ENCODE measurements around the gene OSBPL3.

The OSBPL3 gene

DNA sequence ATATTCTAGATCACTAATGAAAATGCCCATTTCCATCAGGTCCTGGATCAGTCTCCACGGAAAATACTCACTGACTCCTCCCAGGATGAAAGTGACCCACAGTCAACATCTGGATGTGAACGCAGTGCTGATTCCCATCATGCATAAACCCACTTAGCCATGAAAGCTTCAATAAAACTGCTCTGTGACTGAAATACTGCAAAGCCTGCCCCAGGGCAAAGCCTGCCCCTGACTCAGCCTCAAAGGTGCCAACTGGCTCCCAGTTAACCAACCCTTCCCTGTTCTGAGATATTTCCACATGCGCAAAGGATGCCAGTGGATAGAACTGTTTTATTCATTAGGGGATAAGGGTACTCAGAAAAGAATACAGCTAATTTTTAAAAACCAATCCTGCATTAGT lies 24.0 kb downstream of the OSBPL3 start:
- H3K4me3 ChIP-seq (ENCODE audit: low read depth, low read length): no peak overlapping the region

DNA sequence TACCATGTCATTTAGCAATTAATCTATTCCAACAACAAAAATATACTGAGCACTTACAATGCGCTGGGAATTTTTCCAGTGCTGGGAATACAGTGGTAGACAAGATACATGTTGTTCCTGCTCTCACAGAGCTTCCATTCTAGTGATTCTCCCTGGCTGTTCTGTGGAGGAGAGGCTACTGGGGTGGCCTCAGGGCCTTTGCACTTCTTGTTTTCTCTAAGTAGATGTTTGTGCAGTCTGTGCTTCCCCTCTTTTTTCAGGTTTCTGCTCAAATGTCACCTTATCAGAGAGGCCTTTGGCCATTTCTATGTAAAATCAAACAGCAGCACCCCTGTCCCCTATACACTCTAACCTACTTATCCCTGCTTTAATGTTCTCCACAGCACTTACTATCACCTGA lies 24.7 kb downstream of the OSBPL3 start:
- no peak overlapping the region for H3K4me3 ChIP-seq (ENCODE audit: low read depth, low read length)

DNA sequence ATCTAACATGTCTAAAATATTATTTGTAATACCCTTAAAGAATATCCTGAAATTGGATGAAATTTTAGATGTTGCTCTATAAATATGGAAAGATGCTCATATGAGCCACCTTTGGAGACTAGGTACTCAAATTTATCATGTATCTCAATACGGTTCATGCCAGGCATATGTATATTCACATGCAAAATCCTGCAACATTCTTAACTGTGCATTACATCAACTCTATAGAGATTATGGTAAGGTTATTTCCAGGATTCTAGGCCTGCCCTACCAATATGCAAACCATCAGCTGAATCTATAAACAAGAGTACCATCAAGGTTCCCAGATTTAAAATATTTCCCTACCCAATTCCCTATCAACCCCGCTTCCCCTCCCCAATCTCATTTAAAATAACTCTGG lies 27.5 kb downstream of the OSBPL3 start:
- H3K4me3 ChIP-seq (ENCODE audit: low read depth, low read length): no peak overlapping the region

DNA sequence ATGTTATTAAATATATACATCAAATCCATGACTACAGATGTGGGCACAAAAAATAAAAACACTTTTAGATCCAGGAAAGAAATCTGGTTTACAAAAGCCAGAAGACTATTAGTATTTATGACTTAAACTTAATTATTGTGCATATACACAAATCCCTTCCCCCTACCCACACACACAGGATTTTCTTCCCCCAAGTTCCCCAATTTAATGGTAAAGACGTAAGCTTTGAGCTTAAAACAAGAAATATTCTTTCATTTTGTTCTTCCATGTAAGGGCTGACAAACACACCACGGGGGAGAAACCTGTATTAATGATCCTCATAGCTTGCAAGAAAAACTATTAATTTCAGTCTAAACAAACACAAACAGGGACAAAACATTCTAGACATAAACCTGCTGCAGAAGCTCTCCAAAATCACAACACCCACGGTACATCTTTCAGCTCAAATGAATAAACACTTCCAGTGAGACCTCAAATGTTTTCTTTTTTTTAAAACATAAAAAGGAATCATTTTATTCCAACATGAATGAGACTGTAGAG lies 28.5 kb downstream of the OSBPL3 start:
- H3K4me3 ChIP-seq (ENCODE audit: low read depth, low read length): no peak overlapping the region

DNA sequence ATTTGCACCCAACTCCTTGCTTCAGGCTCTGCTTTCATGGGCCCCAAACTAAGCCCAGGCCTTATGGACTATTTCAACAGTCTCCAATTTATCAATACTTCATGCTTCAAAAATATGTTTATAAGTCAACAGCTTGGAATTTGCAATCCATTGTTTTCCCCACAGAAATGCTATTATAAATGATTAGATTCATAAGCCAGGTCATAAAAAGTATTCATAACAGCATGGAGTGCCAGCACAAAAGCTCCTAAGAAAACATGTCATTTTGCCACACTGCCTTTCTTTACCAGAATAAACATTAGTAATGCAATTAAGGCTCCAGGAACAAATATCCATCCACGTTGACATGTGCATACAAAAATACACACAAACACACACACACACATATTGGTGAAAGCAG lies 30.1 kb downstream of the OSBPL3 start:
- H3K4me3 ChIP-seq (ENCODE audit: low read depth, low read length): no peak overlapping the region

DNA sequence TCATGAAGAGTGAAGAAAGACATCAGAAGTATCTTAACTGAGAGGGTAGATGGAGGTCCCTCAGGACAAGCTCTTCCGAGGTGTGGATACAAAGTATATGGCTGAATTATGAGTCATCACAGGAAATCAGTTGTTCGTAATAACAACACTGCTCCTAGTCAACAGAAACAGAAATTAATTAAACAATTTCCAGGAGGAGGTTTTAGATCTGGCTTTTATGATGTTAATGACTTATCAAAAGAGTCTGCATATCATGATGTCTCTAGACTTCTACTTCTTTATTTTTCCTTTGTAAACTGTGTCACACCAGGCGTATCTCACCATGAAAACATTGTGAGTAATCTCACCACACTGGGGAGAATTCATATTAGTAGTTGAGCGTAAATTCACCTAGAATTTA lies 31.2 kb downstream of the OSBPL3 start:
- no peak overlapping the region for H3K4me3 ChIP-seq (ENCODE audit: low read depth, low read length)

DNA sequence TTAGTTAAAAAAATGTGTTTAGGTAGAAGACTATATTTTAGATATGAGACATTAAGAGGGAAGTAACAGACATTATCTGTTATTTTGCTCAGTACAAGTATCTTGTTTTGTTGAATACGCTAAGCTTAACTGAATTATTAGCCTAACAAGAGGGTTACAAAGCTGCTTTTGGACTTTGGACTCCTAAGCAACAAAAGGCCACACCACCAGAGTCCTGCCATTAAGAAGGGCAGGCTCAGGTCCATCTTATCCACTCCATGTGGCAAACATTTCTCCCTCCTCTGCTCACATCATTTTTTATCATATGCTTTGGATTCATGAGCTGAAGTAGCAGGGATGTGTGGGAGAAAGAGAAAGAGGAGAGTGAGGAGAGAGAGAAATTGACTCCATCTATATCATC lies 33.5 kb downstream of the OSBPL3 start:
- H3K4me3 ChIP-seq (ENCODE audit: low read depth, low read length): no peak overlapping the region

DNA sequence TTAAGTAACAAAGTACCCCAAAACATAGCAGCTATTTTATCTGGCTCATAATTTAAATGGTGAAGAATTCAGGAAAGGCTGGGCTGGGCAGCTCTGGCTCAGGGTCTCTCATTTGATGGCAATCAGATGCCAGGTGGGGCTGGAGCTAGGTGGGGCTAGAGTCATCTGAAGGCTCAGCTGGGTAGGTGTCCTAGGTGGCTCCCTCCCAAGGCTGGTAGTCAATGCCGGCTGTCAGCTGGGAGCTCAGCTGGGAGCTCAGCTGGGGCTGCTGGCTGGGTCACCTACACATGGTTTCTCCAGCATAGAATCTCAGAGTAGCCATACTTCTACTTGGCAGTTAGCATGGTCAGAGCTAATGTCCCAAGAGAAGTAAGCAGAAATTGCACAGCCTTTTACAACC lies 34.1 kb downstream of the OSBPL3 start:
- H3K4me3 ChIP-seq (ENCODE audit: low read depth, low read length): no peak overlapping the region

DNA sequence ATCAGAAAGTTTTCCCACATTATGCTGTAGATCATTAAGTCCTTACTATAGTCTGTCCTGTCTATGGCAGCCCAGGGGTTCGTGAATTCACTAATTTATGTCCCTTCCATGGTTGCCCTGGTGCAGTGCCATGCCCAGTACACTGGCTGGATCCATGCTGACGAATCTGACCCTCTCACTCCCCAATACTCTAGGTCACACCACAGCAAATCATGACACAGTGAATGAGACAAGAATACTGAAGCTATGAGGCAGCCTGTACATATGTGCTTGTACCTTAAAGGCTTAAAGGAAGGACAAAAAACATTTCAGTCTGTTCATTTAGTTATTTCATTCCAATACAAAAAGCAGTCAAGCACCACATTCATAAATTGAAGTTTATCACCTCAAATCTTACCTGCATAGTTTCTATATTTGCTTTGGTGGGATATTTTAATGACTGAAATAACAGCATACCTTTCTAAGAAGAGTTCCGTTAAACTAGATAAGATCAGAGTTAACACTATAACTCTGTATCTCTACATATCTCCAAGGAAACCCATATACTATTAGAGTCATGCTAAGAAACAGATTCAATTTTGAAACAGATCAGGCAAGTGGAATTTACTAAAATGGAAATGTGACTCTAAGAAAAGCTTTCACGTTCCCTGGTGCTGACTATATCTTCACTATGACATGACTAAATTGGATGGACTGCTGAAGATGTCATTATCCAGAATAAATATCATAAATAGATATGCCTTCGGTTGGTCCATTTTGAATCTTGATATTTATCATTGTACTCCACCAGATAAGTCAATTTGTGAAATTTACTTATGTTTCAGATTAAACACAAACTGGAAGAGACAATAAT lies 36.7 kb downstream of the OSBPL3 start:
- no peak overlapping the region for H3K4me3 ChIP-seq (ENCODE audit: low read depth, low read length)

DNA sequence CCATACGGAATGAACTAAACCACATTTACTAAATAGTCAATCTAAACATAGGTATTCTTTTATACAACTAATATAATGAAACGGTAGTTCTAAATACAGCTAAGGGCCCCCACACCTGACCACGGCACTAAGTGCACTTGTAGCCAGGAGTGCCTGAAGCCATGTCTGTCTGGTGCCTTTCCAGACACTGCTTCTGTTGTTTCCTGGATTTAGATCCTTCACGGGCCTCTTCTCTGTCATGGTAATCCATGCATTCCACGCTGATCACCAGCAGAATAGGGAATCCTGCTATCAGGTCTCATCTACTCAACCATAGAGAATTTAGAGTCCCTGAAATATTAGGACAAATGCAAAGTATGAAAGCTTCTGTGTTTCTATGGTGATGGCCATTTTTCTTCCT lies 37.8 kb downstream of the OSBPL3 start:
- H3K4me3 ChIP-seq (ENCODE audit: low read depth, low read length): no peak overlapping the region

DNA sequence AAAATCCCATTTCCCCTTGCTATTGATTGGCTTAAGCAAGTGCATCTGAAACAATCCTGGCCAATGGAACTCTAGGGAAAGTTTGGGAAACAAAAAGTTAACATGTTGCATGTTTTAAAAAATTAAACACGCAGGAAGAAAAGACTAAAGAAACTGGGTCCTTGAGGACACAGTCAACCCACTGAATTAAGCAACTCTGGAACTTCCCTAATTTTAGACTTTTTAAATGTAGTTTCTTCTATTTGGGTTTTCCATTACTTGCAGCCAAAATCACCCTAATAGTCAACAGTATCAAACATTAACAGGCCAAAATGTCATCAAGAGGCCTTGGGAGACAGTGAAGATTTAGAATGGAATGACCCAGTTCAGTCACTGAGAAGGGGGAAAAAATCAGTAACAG lies 40.6 kb downstream of the OSBPL3 start:
- no peak overlapping the region for H3K4me3 ChIP-seq (ENCODE audit: low read depth, low read length)

DNA sequence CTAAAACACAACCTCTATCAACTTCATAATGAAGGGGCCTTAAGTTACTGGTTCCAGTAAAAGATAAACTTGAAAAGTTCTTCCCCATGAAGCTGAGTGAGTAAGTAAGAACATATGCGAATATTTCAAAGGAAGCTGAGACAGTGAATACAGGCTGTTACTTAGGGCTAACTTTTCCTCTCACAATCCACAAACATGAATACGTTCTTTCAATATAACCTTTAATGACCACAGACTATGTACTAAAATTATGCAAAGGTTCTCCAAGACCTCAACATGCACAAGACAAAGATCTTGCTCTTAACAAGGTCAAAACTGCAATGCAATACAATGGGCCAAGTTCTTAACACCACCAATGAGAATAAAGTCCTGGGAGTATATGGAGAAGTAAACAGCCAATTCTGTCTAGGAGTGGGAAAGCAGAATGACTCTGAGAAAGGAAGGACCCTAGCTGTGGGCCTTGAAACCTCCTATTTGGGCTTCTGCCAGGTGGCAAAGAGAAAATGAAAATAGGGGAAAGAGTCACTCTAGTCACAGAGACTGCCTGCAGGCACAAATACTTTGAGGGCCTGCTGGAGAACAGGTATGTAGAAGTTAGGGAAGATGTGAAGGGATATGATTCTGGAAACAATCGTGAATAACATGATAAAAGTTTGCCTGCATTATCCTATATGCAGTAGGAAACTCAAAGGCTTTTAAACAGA lies 43.7 kb downstream of the OSBPL3 start:
- no peak overlapping the region for H3K4me3 ChIP-seq (ENCODE audit: low read depth, low read length)

DNA sequence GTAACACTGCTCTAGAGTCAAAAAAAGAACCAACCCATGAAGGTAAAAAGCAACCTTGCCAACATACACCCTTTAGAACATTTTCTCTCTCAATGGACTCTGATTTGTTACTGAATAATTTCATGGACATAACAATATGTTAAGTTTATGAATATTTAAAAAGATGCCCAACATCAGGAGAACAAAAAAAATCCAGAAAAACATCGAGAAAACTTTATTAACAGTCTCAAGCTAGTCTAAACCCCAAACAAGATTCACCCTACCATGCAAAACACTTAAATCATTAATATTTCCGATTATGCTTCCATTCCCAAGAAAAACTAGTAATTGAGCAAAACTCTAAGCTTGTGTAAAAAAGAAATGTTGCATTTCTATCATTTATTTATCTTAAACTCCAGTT lies 46.7 kb downstream of the OSBPL3 start:
- no peak overlapping the region for H3K4me3 ChIP-seq (ENCODE audit: low read depth, low read length)

DNA sequence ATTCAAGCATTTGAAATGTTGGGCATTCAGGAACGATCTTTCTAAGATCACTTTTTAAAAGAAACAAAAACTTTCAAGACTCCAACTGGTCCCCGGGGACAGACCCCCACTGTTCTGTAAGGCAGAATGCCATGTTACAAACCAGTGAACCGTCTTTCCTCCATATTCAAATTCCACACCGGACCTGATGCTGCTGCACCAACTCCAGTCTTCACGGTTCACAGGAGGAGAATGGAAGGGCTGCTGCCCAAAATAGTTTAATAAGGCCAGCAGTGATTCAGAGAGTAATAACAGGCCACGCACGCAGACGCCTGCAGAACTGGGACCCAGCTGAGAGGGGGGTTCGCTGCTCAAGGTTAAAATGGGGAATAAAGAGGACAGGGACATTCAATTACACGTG lies 47.2 kb downstream of the OSBPL3 start:
- H3K4me3 ChIP-seq (ENCODE audit: low read depth, low read length): no peak overlapping the region

DNA sequence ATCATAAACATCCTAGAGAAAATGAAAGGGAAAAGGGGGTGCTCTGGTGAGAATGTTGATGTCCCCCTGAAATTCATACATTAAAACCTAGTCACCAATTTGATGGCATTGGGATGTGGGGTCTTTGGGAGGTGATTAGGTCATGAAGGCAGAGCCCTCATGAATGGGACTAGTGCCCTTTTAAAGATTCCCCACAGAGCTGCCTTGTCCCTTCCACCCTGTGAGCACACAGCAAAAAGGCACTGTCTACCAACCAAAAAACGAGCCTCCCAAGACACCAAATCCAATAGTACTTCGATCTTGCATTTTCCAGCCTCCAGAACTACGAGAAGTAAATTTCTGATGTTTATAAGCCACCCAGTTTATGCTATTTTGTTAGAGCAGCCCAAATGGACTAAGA lies 47.6 kb downstream of the OSBPL3 start:
- no peak overlapping the region for H3K4me3 ChIP-seq (ENCODE audit: low read depth, low read length)

DNA sequence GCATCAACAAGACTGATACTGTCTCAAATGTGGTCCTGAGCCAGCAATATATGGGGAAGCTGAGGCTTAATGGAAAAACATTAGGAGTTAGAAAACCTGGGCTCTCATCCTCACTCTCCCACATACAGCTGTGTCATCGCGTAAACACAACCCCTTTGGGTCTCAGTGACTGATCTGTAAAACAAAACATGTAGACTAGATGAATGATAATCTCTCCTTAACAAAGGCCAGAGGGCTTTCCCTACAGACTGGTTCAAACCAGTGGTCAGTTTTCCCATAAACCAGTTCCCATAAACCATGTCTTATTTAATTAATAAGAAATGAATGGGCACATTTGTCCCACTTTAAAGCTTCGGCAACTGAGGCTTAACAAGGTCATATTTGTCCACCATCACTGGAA lies 48.1 kb downstream of the OSBPL3 start:
- H3K4me3 ChIP-seq (ENCODE audit: low read depth, low read length): no peak overlapping the region

DNA sequence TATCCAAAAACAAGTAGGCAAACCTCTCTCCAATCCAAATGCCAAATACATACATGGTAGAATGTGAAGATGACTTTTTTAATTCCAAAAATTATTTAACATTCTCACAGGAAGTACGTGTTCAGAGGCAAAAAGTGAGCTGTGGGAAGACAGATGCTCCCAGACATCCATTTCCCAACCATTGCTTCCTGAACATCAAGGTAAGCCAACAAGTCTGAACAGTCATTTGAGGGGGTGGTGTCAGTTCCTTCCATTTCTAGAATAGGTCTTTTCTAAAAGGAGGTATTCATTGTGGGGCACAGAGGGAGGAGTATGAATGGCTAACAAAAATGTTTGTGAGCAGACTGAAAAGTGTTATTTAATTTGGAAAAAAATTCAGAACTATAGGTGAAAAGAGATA lies 49.1 kb downstream of the OSBPL3 start:
- no peak overlapping the region for H3K4me3 ChIP-seq (ENCODE audit: low read depth, low read length)

DNA sequence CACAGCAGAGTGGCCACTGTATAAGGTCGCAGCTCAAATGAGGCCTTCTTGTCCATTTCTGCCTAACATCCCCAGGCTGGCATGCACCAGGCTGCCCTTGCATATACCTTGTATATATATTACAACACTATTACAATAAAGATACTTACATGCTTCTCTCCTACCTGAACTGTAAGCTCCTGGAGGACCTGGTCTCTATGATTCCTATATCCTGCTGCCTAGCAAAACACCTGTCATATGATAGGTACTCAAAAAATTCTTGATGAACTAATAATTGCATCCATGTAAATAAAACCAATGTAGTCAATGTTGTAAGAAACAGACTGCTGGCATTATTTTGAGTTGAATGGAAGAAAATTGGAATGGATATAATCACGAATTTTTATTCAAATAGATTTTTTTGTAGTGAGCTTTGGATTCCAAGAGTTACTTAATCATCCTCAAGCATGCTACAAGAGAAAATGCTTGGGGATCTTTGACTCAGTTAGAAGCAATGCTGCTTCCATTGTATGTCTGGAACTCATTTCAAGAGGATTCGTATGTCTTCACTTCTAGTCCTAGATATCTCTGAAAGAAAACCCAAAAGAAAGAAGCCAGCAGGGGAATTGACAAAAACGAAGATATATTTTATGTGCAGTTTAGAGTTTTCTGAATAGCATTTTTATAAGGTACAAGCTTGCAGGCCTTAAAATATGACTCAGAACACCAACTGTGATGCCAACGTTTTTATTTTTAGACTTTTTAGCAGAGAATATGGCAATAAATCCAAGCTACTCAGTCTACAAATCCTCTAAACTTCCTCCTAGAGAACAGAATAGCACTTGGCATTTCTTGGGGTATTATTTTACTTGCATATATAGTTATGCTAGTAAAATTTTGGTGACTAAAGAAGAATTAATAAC lies 53.1 kb downstream of the OSBPL3 start:
- H3K4me3 ChIP-seq (ENCODE audit: low read depth, low read length): no peak overlapping the region

DNA sequence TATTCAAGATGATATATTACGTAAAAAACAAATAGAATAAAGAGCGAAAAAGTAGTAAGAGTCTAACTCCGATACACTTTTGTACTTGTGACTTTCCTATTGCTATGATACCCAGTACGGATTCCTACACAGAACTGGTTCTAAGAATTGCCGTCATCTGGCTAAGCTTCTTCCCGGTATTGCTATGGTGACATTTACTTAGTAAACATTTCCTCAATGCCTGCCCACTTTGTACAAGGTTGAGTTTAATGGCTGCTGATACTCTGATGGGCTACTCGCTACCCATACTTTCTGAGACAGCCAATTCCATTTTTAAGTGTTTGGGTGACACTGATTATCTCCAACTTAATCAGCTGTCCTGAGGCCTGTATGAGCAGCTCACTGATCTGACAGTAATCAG lies 55.6 kb downstream of the OSBPL3 start:
- H3K4me3 ChIP-seq (ENCODE audit: low read depth, low read length): no peak overlapping the region

DNA sequence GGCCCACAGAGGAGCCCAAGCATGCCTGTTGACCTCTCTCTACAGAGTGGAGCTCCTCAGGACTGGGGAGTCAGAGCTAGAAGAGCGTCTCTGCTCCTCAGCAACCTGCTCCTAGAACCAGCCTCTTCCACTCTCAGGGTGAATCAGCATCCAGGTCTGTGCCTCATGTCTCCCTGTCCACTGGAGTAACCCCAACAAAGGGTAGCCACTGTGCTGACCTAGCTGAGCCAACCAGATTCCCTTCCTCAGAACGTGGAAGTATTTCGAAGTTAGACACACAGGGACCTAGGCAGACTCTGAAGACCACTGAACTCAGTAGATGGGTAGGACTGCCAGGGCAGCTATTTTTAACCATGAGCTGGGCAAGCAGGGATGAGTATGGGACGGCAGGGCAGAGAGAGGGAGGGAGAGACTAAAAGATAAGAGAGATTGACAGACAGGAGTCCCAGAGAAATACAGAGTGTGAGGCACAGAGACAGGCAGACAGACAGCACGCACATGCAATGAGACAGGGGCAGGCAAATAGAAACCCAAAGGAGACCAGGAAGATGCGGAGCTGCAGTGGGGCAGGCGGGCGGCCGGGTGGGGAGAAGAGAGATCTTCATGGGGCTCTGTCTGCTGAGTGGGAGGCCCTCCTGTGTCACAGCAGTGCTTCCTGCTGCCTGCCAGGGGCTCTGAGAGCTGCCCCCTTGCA lies 56.7 kb downstream of the OSBPL3 start:
- H3K4me3 ChIP-seq (ENCODE audit: low read depth, low read length): no peak overlapping the region

All from iPS-11a (cell line).